Stomach (tissue), 9 donors: ENCODE results near the gene NINJ2. TPM values are rescaled to one million over a fixed set of nuclear protein-coding genes. Genes with fewer than 3 reads are reported as not detected.
"Not testable (repeated sequence)": the region's sequence is repeated elsewhere in the genome, so short reads cannot be mapped to it uniquely, and the experiment has no call there.

Experiments used
- DNase-seq, 2 donors: peaks; one replicate each; pipeline versions ENCODE4 v3.0.0 to v3.0.0-alpha.2; 2013 to 2019
- H3K27ac ChIP-seq, 5 donors: fragments of 200-600 bp in 4 of 5; sonication (generic) in 4 of 5; one replicate each; pipeline ENCODE4 v1.5.1; 2013 to 2019; ENCODE audit warnings: mild to moderate bottlenecking in 1 of 5, moderate library complexity in 1 of 5
- H3K27me3 ChIP-seq, 3 donors: fragments of 200-600 bp; sonication (generic); one replicate each; pipeline ENCODE4 v1.5.1; 2017 to 2019; ENCODE audit warnings: mixed run types in 1 of 3
- H3K36me3 ChIP-seq, 4 donors: fragments of 200-600 bp; sonication (generic); 1 replicate in 3 of 4; 2 replicates in 1 of 4; pipeline ENCODE4 v1.5.1; 2016 to 2019
- H3K4me1 ChIP-seq, 4 donors: fragments of 200-600 bp; sonication (generic); one replicate each; pipeline ENCODE4 v1.5.1; 2016 to 2019
- H3K4me3 ChIP-seq, 4 donors: fragments of 200-600 bp; sonication (generic) in 3 of 4; one replicate each; pipeline ENCODE4 v1.5.1; 2016 to 2019; ENCODE audit warnings: mild to moderate bottlenecking in 1 of 4
- H3K9me3 ChIP-seq, 4 donors: fragments of 200-600 bp; sonication (generic); one replicate each; pipeline ENCODE4 v1.5.1; 2016 to 2019
- EP300 ChIP-seq: sonication (generic); formaldehyde crosslinking; IDR thresholded peaks from one replicate; pipeline ENCODE4 v1.6.1; 2017; ENCODE audit warnings: antibody characterized with exemption
- POLR2A ChIP-seq, 4 donors: fragments of 450-650 bp; IDR thresholded peaks; one replicate each; pipeline ENCODE4 v1.6.1; 2016; ENCODE audit warnings: antibody characterized with exemption in 4 of 4, control low read depth in 2 of 4, mild to moderate bottlenecking in 1 of 4, moderate library complexity in 1 of 4
- POLR2AphosphoS5 ChIP-seq, 3 donors: sonication (generic); formaldehyde crosslinking; IDR thresholded peaks; one replicate each; pipeline ENCODE4 v1.6.1; 2016; ENCODE audit warnings: antibody characterized with exemption in 3 of 3
- WGBS, 5 donors: extraction: QIAGEN DNeasy Blood & Tissue Kit in 3 of 5; methylation state at CpG; one replicate each; pipeline versions ENCODE4 v1.1.5 to v1.1.7; 2013 to 2018; 5-methylcytosine and 5-hydroxymethylcytosine counted together
- intact Hi-C: fragments of 100-400 bp; cut with DNase I; formaldehyde crosslinking; loops from one replicate; pipeline ENCODE4 v1.15.1; 2023; ENCODE audit warnings: low total_unique reads
- polyA plus RNA-seq, 3 donors: library from polyadenylated mRNA; stranded (reverse); fragments of 200-250 nt; gene quantifications; one replicate each; pipeline ENCODE4 v1.2.3, GENCODE V29; 2013
- total RNA-seq, 5 donors: library from RNA; depleted of rRNA; stranded (reverse); fragments of >200 nt; gene quantifications; one replicate each; pipeline versions ENCODE4 v1.1.0 to v1.2.3, GENCODE V29; 2014 to 2016
- TF ChIP-seq, protein P1 (sequence below), 7 experiments: fragments of 450-650 bp in 4 of 7; fragments of 200-600 bp in 3 of 7; sonication (generic) in 3 of 7; IDR thresholded peaks; one replicate each; pipeline ENCODE4 v1.5.1; 2016 to 2019; ENCODE audit warnings: antibody characterized with exemption in 7 of 7, control low read depth in 2 of 7, mild to moderate bottlenecking in 1 of 7
- donor health status: healthy with polysubstance abuse.
- donor health status: Bipolar disorder and iron deficiency.
- donor health status: healthy.

The NINJ2 gene
- total and polyA plus RNA-seq, 8 donors, result 2.0 to 26.2 (median 5.0) TPM; not detected in 3

DNA sequence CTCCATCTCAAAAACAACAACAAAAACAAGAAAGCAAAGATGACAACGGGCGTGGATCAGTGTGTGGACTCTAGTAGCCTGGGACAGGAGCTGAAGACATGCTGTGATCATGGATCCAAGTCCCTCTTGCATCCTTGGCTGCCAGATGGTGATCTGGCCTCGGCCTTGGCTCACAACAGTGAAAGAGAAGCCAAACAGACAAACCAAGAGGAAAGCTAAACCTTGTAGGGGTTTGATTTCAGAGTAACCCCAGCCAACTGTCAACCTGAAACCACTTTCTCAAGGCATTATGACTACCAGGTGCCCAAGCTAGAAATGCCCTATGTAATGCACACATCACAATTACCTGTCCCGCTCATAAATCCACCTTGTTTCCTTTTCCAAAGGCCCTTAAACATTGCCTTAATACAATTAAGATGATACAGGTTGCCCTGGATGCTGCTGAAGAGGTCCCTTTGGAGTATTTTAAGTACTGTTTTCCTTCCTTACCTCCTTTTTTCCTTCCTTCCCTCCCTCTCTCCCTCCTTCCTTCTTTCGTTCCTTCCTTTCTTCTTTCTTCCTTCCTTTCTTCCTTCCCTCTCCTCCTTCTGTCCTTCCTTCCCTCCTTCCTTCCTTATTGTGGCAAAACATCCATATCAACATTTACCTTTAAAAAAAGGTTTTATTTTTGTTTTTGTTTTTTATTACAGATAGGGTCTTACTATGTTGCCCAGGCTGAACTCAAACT, 41.4 kb upstream of the NINJ2 start:
- no peak overlapping the region for H3K27ac ChIP-seq
- 89 to 94% (median 91%) methylated on average over 5 of the region's 5 CpGs for WGBS, 5 donors
- H3K27me3 ChIP-seq, result no peaks in the 10 kb centered on the region
- DNase-seq, result no peak
- no peaks in the 10 kb centered on the region for H3K36me3 ChIP-seq
- H3K4me3 ChIP-seq, result no peak overlapping the region
- H3K4me1 ChIP-seq, result no peaks in the 10 kb centered on the region
- TF ChIP-seq, protein P1, sequence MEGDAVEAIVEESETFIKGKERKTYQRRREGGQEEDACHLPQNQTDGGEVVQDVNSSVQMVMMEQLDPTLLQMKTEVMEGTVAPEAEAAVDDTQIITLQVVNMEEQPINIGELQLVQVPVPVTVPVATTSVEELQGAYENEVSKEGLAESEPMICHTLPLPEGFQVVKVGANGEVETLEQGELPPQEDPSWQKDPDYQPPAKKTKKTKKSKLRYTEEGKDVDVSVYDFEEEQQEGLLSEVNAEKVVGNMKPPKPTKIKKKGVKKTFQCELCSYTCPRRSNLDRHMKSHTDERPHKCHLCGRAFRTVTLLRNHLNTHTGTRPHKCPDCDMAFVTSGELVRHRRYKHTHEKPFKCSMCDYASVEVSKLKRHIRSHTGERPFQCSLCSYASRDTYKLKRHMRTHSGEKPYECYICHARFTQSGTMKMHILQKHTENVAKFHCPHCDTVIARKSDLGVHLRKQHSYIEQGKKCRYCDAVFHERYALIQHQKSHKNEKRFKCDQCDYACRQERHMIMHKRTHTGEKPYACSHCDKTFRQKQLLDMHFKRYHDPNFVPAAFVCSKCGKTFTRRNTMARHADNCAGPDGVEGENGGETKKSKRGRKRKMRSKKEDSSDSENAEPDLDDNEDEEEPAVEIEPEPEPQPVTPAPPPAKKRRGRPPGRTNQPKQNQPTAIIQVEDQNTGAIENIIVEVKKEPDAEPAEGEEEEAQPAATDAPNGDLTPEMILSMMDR (IDR thresholded peaks at IDR 0.05), result no peak
- no peak for TF ChIP-seq POLR2A (IDR thresholded peaks at IDR 0.05)
- no peak for TF ChIP-seq POLR2AphosphoS5 (IDR thresholded peaks at IDR 0.05)
- TF ChIP-seq EP300, result no peak
- H3K9me3 ChIP-seq, result no peaks in the 10 kb centered on the region
- intact Hi-C loops, result no loop called here

DNA sequence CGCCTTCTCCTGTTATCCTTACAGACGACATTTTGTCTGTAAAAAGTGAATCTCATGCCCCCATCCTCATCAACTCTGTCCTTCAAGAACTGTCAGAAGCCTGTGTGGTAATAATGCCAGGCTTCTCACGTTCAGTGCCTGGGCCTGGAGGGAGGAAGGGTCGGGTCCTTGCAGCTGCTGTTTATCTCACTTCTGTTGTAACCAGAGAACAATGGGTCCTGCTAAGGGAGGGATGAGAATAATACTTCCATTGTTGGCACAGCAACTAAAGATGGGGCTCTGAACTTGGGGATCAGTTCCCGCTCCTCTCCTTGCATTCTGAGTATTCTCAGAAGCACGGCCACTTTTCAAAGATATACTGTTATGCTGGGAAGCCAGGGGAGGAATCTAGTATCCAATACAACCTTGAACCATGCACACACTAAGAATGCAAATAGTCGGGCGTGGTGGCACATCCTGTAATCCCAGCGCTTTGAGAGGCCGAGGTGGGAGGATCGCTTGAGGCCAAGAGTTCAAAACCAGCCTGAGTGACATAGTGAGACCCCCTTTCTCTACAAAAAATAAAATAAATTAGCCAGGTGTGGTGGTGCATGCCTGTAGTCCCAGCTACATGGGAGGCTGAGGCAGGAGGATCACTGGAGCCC, 38.8 kb upstream of the NINJ2 start:
- Histone ChIP-seq H3K4me1 (no peaks in the 10 kb centered on the region), H3K27ac (no peak overlapping the region), H3K36me3 (no peaks in the 10 kb centered on the region), H3K9me3 (peaks cover 6 to 24% (median 21%) of the 10 kb centered on the region in 4 donors), H3K4me3 (no peak overlapping the region), H3K27me3 (no peaks in the 10 kb centered on the region)
- 66 to 81% (median 69%) methylated on average over 11 of the region's 11 CpGs for WGBS, 5 donors
- DNase-seq, result no peak
- intact Hi-C loops, result no loop called here
- no peak for TF ChIP-seq POLR2AphosphoS5 (IDR thresholded peaks at IDR 0.05)
- TF ChIP-seq POLR2A (IDR thresholded peaks at IDR 0.05), result no peak
- TF ChIP-seq, protein P1 (IDR thresholded peaks at IDR 0.05), result no peak
- no peak for TF ChIP-seq EP300

DNA sequence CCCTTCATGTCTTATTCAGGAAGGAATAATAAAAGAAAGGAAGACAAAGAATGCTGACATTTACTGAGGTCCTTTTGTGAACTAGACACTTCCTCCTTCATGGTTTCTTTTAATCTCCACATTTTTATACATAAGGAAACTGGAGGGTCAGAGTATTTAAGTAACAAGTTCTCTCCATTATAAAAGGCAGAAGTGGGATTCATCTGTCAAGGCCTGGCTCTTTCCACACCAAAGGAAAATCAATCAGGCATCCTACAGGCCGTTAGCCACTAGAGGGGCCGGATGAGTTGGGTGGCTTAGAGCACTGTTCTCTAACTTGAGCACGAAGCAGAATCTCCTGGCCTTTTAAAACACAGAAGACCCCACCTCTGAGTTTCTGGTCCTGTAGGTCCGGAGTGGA, 36.8 kb upstream of the NINJ2 start:
- intact Hi-C loops, result no loop called here
- Histone ChIP-seq H3K4me1 (no peaks in the 10 kb centered on the region), H3K4me3 (no peak overlapping the region), H3K27me3 (no peaks in the 10 kb centered on the region), H3K27ac (no peak overlapping the region), H3K9me3 (peaks cover 6 to 24% (median 21%) of the 10 kb centered on the region in 4 donors), H3K36me3 (no peaks in the 10 kb centered on the region)
- DNase-seq, result no peak
- TF ChIP-seq EP300 (no peak), POLR2AphosphoS5 (IDR thresholded peaks at IDR 0.05) (no peak), POLR2A (IDR thresholded peaks at IDR 0.05) (no peak)
- TF ChIP-seq, protein P1 (IDR thresholded peaks at IDR 0.05), result no peak
- WGBS, 5 donors, result 76 to 82% (median 77%) methylated on average over 4 of the region's 4 CpGs

DNA sequence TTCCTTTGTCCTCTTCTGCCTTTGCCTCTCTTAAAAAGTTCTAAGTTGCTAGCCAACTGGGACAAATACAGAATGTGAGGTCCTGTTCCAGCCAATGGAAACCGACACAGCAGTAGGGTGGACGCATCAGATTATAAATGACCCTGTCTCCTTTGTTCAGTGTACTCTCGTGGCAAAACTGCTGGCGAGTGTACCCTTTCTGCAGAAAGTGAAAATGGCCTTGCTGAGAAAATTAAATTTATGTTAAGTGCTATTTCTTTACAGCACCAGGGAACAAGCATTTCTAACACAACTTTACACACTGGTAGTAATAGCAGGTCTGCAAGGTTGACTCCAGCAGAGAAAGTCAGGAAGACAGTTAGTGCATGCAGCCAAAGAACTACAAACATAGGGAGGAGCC, 35.0 kb upstream of the NINJ2 start:
- H3K4me1 ChIP-seq, H3K4me3 ChIP-seq, H3K27me3 ChIP-seq, H3K27ac ChIP-seq, DNase-seq, intact Hi-C loops, H3K36me3 ChIP-seq: not testable (repeated sequence)
- peaks cover 6 to 24% (median 21%) of the 10 kb centered on the region in 4 donors for H3K9me3 ChIP-seq
- 93 to 97% (median 95%) methylated on average over 4 of the region's 4 CpGs for WGBS, 5 donors

DNA sequence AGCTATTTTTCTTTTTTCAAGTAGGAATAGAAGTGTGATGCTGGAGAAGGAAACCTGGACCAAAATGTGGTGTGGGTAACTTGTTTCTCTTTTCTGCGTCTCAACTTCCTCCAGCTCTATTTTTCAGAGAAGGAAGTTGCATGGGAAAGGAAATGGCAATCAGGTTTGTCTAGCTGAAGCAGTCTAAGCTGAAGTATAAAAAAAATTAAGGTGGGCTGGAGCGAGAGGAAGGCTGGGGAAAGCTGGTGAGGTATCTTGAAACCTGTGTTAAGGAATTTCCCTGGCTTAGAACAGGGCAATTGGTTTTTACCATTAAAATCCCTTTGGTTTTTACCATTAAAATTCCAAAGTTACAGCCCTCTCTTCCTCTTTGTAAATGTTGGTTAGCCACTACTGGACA, 34.2 kb upstream of the NINJ2 start:
- H3K36me3 ChIP-seq, result no peaks in the 10 kb centered on the region
- DNase-seq, result no peak
- no peaks in the 10 kb centered on the region for H3K27me3 ChIP-seq
- WGBS, 5 donors, result 70 to 91% (median 76%) methylated on average over 2 of the region's 2 CpGs
- no peak overlapping the region for H3K4me3 ChIP-seq
- H3K4me1 ChIP-seq, result peaks cover 0 to 5% (median 0%) of the 10 kb centered on the region in 4 donors
- H3K9me3 ChIP-seq, result peaks cover 6 to 24% (median 21%) of the 10 kb centered on the region in 4 donors
- TF ChIP-seq EP300, result no peak
- TF ChIP-seq POLR2A (IDR thresholded peaks at IDR 0.05), result no peak
- no peak for TF ChIP-seq POLR2AphosphoS5 (IDR thresholded peaks at IDR 0.05)
- TF ChIP-seq, protein P1 (IDR thresholded peaks at IDR 0.05), result no peak
- intact Hi-C loops, result no loop called here
- no peak overlapping the region for H3K27ac ChIP-seq
